ENCODE data around the gene GRK2. TPM values are rescaled to one million over a fixed set of nuclear protein-coding genes. Genes with fewer than 3 reads are reported as not detected.

GRK2 gene
- total RNA-seq, 1 experiment from 2014 or later = 56.3 TPM

DNA sequence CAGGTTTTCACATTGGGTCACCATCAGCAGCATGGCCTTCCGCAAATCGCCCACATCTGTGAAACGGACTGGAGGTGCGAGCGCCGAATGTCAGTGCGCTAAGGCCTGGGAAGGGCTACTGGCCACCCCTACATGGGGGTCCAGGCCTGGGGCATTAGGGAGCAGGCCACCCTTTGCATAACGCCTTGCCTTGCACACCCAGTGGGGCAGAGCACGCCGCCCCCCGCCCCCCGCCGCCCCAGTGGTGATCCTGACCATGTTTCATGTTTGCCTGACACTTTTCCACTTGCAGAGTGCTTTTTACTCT is 2.6 kb downstream of the GRK2 start:
- Histone ChIP-seq H4K91ac (ENCODE audit: insufficient read length, low read depth, low read length) (no peak overlapping the region), H3K9ac (ENCODE audit: extremely low read depth, insufficient read length, low read length) (no peak overlapping the region), H3K14ac (ENCODE audit: insufficient read depth, low read length) (no peak overlapping the region), H2BK20ac (ENCODE audit: low read depth, low read length, poor library complexity, severe bottlenecking) (no peak overlapping the region), H2BK120ac (ENCODE audit: low read depth, low read length, poor library complexity, severe bottlenecking) (no peak overlapping the region), H3T11ph (ENCODE audit: low read length) (no peak overlapping the region), H3K9me3 (ENCODE audit: control insufficient read depth, low read depth, low read length) (no peaks in the 10 kb centered on the region), H3K56ac (ENCODE audit: insufficient read length, low read depth, low read length) (no peak overlapping the region), H3K4me1 (ENCODE audit: insufficient read depth, low read length) (peaks cover 12% of the 10 kb centered on the region), H2BK12ac (ENCODE audit: insufficient read length, low read depth, low read length) (no peak overlapping the region), H3K79me2 (ENCODE audit: insufficient read depth, low read length) (peaks cover 12% of the 10 kb centered on the region; the same call in 1 of the 2 replicates), H3K18ac (ENCODE audit: insufficient read length, low read depth, low read length) (no peak overlapping the region), H2AFZ (ENCODE audit: low read length) (no peak overlapping the region), H3K4ac (ENCODE audit: low read depth, low read length) (no peak overlapping the region), H3K27me3 (ENCODE audit: insufficient read depth, low read length) (no peaks in the 10 kb centered on the region; the same call in 1 of the 2 replicates), H2BK5ac (ENCODE audit: insufficient read length, low read length) (no peak overlapping the region), H3K79me1 (ENCODE audit: insufficient read depth, low read depth, low read length, poor library complexity, severe bottlenecking) (no peaks in the 10 kb centered on the region), H2AK5ac (ENCODE audit: insufficient read length, low read length) (no peak overlapping the region), H3K23me2 (ENCODE audit: insufficient read length, low read depth, low read length, poor library complexity, severe bottlenecking) (peaks cover 8% of the 10 kb centered on the region), H3K27ac (ENCODE audit: insufficient read length, low read depth, low read length) (no peak overlapping the region), H4K8ac (replicated peaks; ENCODE audit: insufficient read length, low read depth, low read length) (no peak overlapping the region), H2BK15ac (ENCODE audit: low read depth, low read length) (no peak overlapping the region), H4K5ac (ENCODE audit: insufficient read length, low read depth, low read length) (no peak overlapping the region), H3K4me2 (ENCODE audit: insufficient read depth, insufficient read length, low read length) (no peak overlapping the region), H4K20me1 (ENCODE audit: control insufficient read depth, insufficient read depth, insufficient read length) (peaks cover 3% of the 10 kb centered on the region), H3K23ac (ENCODE audit: insufficient read length, low read depth, low read length) (no peak overlapping the region)
- WGBS (ENCODE audit: extremely low coverage, insufficient read length, low lambda C conversion rate) = no CpG with 5 or more reads among the region's 13 CpGs
- TF ChIP-seq, protein P1, sequence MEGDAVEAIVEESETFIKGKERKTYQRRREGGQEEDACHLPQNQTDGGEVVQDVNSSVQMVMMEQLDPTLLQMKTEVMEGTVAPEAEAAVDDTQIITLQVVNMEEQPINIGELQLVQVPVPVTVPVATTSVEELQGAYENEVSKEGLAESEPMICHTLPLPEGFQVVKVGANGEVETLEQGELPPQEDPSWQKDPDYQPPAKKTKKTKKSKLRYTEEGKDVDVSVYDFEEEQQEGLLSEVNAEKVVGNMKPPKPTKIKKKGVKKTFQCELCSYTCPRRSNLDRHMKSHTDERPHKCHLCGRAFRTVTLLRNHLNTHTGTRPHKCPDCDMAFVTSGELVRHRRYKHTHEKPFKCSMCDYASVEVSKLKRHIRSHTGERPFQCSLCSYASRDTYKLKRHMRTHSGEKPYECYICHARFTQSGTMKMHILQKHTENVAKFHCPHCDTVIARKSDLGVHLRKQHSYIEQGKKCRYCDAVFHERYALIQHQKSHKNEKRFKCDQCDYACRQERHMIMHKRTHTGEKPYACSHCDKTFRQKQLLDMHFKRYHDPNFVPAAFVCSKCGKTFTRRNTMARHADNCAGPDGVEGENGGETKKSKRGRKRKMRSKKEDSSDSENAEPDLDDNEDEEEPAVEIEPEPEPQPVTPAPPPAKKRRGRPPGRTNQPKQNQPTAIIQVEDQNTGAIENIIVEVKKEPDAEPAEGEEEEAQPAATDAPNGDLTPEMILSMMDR (conservative IDR thresholded peaks at IDR 0.05) = no peak
- no peaks in the 10 kb centered on the region for H3K9me3 Mint-ChIP-seq
- no peak for DNase-seq
- H3K27me3 Mint-ChIP-seq (ENCODE audit: low read depth) = peaks cover 22% of the 10 kb centered on the region
- H3K4me1 Mint-ChIP-seq = peaks cover 31 to 37% of the 10 kb centered on the region in 2 experiments
- H3K36me3 Mint-ChIP-seq (ENCODE audit: insufficient read depth in 1 of 3, low read depth in 3 of 3) = peaks cover 0 to 11% (median 10%) of the 10 kb centered on the region in 3 experiments; a peak in 5 of 7 replicates
- H3K27ac Mint-ChIP-seq = no peak overlapping the region
- no peak overlapping the region; a peak in 1 of 5 replicates for H3K4me3 Mint-ChIP-seq

Data from H9 (cell line).